GM12874 (cell line): ENCODE results near the gene MLH3.

ENCODE experiments used
- CTCF ChIP-seq: IDR thresholded peaks from 2 replicates; pipeline ENCODE4 v1.5.1; 2011; ENCODE audit warnings: low read depth, mild to moderate bottlenecking, control low read depth, low read length, moderate library complexity; ENCODE audit not compliant: insufficient read depth

The MLH3 gene

GRCh38 chr14:75079521-75079920, 28.3 kb upstream of the MLH3 start:
- no peak for TF ChIP-seq CTCF

- no peak for TF ChIP-seq CTCF
These were observed 26.5 kb upstream of the MLH3 start for GRCh38 chr14:75077794-75078193.

- no peak for TF ChIP-seq CTCF
These were observed 19.1 kb upstream of the MLH3 start for GRCh38 chr14:75070383-75070782.

- TF ChIP-seq CTCF, result no peak
These were observed 18.5 kb upstream of the MLH3 start for GRCh38 chr14:75069811-75070145.

- TF ChIP-seq CTCF, result no peak
These were observed 18.0 kb upstream of the MLH3 start, which contains the start of gene ZC2HC1C for GRCh38 chr14:75069121-75069810. ZC2HC1C (plus strand) TSS chr14:75069641; CDS start chr14:75070574, 933 bp downstream.

- TF ChIP-seq CTCF, result no peak
These were observed 17.2 kb upstream of the MLH3 start for GRCh38 chr14:75068294-75069120.

- no peak for TF ChIP-seq CTCF
These were observed 15.9 kb upstream of the MLH3 start for GRCh38 chr14:75067212-75067611.
